Measurements from ENCODE around the gene RBM38. TPM values are rescaled to one million over a fixed set of nuclear protein-coding genes. Genes with fewer than 3 reads are reported as not detected.

The RBM38 gene
- total and polyA plus RNA-seq, 2 of the 13 experiments (the other 11 are each of a cell fraction or from before 2014, with no cell fraction given) = 24.2 to 34.2 TPM

DNA sequence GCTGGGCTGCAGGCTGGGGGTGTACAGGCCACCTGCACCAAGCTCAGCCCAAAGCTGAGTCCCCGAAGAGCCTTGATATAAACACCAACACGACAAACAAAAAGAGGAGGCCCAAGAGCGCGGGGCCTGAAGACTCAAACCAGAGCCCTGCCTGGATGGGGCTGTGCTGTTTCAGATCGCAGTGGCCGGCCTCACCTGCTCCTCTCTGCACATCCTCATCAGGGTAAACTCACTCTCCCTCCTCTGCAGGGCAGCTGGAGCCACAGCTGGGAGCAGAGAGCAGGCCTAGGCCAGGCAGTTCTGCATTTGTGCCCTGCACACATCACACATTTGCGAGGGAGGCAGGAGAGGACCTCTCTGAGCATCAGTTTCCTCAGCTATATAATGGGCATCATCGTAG, 3.7 kb upstream of the RBM38 start:
- in situ Hi-C loops (cut with HindIII; ENCODE audit: extremely low pct_ligation_motif_present, low pct_unique_long_range_greater_than_20kb) (loop anchor here (10.0 to 25.0 kb wide), 2 partner anchors 197 to 825 kb away; no protein-coding TSS in a partner anchor), intact Hi-C loops (cut with micrococcal nuclease; ENCODE audit: unreplicated experiment) (no loop called here)
- Histone ChIP-seq H3K4me1 (ENCODE audit: insufficient read depth, low read length) (peaks cover 27% of the 10 kb centered on the region), H3K9ac (ENCODE audit: insufficient read depth, low read depth, low read length) (no peak overlapping the region), H3K27ac (ENCODE audit: extremely low read length, insufficient read depth, low read length) (no peak overlapping the region), H3K36me3 (replicated peaks in 1 of 2; ENCODE audit: control insufficient read depth in 1 of 2, insufficient read depth in 2 of 2, low read length in 2 of 2) (no peaks in the 10 kb centered on the region; a peak in 1 of 5 replicates), H4K20me1 (ENCODE audit: insufficient read depth, low read length) (no peaks in the 10 kb centered on the region), H3K4me2 (ENCODE audit: low read depth, low read length) (no peak overlapping the region), H3K9me3 (ENCODE audit: low read length) (no peaks in the 10 kb centered on the region), H2AFZ (ENCODE audit: low read length) (no peak overlapping the region), H3K27me3 (ENCODE audit: control insufficient read depth in 1 of 2, insufficient read depth in 2 of 2, low read length in 2 of 2) (no peaks in the 10 kb centered on the region), H3K79me2 (ENCODE audit: insufficient read depth, low read length) (peaks cover 5% of the 10 kb centered on the region), H3K4me3 (replicated peaks in 1 of 3; ENCODE audit: insufficient read depth in 1 of 3, low read depth in 2 of 3, low read length in 3 of 3) (no peak overlapping the region)
- CTCF ChIA-PET (ENCODE audit: low intra/inter-chr PET ratio, low total read pairs) = no interaction called here
- 85% methylated on average over 8 of the region's 8 CpGs for WGBS (ENCODE audit: low lambda C conversion rate)
- FAIRE-seq (no peak), ATAC-seq (no peak), DNase-seq (ENCODE audit: low spot score) (no peak)
- POLR2A ChIA-PET = interaction anchor here (1.8 kb wide), 1 partner anchor 44 kb away, joined by 6 read pairs; no protein-coding TSS in a partner anchor
- no TSS peak for BruUV-seq (replicated peaks)
- TF ChIP-seq, protein P1, sequence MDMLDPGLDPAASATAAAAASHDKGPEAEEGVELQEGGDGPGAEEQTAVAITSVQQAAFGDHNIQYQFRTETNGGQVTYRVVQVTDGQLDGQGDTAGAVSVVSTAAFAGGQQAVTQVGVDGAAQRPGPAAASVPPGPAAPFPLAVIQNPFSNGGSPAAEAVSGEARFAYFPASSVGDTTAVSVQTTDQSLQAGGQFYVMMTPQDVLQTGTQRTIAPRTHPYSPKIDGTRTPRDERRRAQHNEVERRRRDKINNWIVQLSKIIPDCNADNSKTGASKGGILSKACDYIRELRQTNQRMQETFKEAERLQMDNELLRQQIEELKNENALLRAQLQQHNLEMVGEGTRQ (IDR thresholded peaks at IDR 0.05; ENCODE audit: low read depth, low read length) = no peak
- TF ChIP-seq, protein P1 (CRISPR knock-in tag; IDR thresholded peaks at IDR 0.05; ENCODE audit: borderline replicate concordance) = no peak
- TF ChIP-seq ZNF724P (CRISPR knock-in tag; IDR thresholded peaks at IDR 0.05; ENCODE audit: borderline replicate concordance) (no peak), NRL (CRISPR knock-in tag; IDR thresholded peaks at IDR 0.05; ENCODE audit: borderline replicate concordance) (no peak), ZNF629 (CRISPR knock-in tag; conservative IDR thresholded peaks at IDR 0.05) (peak; percentile 70; the same call in 1 of the 2 replicates), ZNF768 (CRISPR knock-in tag; IDR thresholded peaks at IDR 0.05) (0 out of 2 replicates have a peak, but pooled peaks have one; percentile 23), ARHGAP35 (CRISPR knock-in tag; IDR thresholded peaks at IDR 0.05; ENCODE audit: borderline replicate concordance) (no peak)
